ENCODE results near the gene ALDOC.

DNA sequence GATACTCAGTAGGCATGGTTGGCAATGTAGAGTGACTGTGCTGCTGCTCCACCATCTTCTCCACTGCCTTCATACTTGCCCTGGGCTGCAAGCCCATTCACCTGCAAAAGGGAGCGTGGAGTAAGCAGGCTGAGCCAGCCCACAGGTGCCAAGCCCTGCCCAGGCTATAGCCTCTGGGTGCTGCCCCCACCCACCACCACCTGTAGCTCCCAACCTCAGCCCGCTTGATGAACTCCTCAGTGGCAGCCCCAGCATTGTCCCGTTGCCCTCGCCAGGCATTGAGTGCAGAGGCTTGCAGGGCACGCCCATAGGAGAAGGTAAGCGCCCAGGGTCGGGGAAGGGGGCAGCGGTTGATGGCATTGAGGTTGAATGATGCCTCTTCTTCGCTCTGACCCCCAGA lies 3.2 kb downstream of the ALDOC start:
- TF ChIP-seq, protein P1, sequence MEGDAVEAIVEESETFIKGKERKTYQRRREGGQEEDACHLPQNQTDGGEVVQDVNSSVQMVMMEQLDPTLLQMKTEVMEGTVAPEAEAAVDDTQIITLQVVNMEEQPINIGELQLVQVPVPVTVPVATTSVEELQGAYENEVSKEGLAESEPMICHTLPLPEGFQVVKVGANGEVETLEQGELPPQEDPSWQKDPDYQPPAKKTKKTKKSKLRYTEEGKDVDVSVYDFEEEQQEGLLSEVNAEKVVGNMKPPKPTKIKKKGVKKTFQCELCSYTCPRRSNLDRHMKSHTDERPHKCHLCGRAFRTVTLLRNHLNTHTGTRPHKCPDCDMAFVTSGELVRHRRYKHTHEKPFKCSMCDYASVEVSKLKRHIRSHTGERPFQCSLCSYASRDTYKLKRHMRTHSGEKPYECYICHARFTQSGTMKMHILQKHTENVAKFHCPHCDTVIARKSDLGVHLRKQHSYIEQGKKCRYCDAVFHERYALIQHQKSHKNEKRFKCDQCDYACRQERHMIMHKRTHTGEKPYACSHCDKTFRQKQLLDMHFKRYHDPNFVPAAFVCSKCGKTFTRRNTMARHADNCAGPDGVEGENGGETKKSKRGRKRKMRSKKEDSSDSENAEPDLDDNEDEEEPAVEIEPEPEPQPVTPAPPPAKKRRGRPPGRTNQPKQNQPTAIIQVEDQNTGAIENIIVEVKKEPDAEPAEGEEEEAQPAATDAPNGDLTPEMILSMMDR (optimal IDR thresholded peaks at IDR 0.05 in 1 of 3, IDR thresholded peaks at IDR 0.05 in 1 of 3, conservative IDR thresholded peaks at IDR 0.05 in 1 of 3; ENCODE audit: extremely low read depth in 1 of 3, insufficient read depth in 2 of 3, low read length in 3 of 3): no peak
- TF ChIP-seq EZH2 (IDR thresholded peaks at IDR 0.05; ENCODE audit: low read length): no peak
